G401 (cell line): ENCODE data around the gene EMX1. TPM values are rescaled to one million over a fixed set of nuclear protein-coding genes. Genes with fewer than 3 reads are reported as not detected.

ENCODE experiments used
- total RNA-seq: library from RNA; depleted of rRNA; stranded (reverse); fragments of >200 nt; shearing (Covaris generic); gene quantifications from 2 replicates; pipeline ENCODE4 v1.2.3, GENCODE V29; 2014; rRNA removed

The EMX1 gene
- total RNA-seq, 1 experiment from 2014 or later: not detected

Other genes starting within 250 kb of the EMX1 start
- 19.1 and 39.5 TPM in 2 replicates for gene EXOC6B, start 91.5 kb upstream of the EMX1 start, total RNA-seq
- 55.9 and 65.8 TPM in 2 replicates for gene SPR, start 30.1 kb upstream of the EMX1 start, total RNA-seq
- gene SFXN5, start 154.2 kb downstream of the EMX1 start, total RNA-seq: 11.4 and 24.6 TPM in 2 replicates
- 18.1 and 19.0 TPM in 2 replicates for gene RAB11FIP5, start 195.4 kb downstream of the EMX1 start, total RNA-seq